Measurements from ENCODE around the gene ASPSCR1.

Gene ASPSCR1

GRCh38 chr17:82046903-82047302 lies 69.5 kb downstream of the ASPSCR1 start:
- no peak for DNase-seq (ENCODE audit: low read depth)
- TF ChIP-seq, protein P1, sequence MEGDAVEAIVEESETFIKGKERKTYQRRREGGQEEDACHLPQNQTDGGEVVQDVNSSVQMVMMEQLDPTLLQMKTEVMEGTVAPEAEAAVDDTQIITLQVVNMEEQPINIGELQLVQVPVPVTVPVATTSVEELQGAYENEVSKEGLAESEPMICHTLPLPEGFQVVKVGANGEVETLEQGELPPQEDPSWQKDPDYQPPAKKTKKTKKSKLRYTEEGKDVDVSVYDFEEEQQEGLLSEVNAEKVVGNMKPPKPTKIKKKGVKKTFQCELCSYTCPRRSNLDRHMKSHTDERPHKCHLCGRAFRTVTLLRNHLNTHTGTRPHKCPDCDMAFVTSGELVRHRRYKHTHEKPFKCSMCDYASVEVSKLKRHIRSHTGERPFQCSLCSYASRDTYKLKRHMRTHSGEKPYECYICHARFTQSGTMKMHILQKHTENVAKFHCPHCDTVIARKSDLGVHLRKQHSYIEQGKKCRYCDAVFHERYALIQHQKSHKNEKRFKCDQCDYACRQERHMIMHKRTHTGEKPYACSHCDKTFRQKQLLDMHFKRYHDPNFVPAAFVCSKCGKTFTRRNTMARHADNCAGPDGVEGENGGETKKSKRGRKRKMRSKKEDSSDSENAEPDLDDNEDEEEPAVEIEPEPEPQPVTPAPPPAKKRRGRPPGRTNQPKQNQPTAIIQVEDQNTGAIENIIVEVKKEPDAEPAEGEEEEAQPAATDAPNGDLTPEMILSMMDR (conservative IDR thresholded peaks at IDR 0.05; ENCODE audit: low read length): no peak
- H3K4me3 ChIP-seq (ENCODE audit: low read length): no peak overlapping the region

- TF ChIP-seq, protein P1 (conservative IDR thresholded peaks at IDR 0.05; ENCODE audit: low read length): no peak
- H3K4me3 ChIP-seq (ENCODE audit: low read length): no peak overlapping the region
- no peak for DNase-seq (ENCODE audit: low read depth)
Observed at GRCh38 chr17:82047379-82047778, 70.0 kb downstream of the ASPSCR1 start.

DNA sequence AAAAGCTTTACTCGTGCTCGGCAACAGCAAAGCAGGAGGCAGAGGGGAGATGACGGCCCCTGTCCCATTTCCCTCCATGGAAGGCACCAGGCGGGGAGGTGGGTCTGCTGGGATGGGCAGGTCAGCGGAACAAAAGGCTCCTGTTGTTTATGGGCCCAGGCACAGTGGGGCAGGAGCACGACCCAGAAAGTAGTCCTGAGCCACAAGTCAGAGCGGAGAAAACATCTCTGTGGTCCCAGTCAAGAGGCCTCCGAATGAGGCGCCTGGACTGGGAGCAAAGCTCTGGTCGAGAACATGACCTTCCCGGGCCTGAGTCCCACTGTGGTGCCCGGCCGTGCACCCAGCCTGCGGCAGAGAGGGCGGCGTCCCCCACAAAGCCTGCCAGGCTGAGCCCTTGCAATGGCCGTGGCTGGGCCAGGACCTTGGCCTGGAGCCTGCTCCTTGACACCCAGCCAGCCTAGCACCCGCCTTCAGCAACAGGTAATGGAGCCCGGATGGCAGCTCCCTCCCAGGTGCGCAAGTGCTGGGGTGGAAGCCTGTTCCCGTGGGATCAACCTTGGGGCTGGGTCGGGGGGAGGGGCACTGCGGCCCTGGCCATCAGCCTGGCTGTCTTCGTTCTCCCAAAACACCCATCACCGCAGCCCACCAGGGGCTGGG lies 70.6 kb downstream of the ASPSCR1 start:
- no peak for DNase-seq (ENCODE audit: low read depth)
- TF ChIP-seq, protein P1 (conservative IDR thresholded peaks at IDR 0.05; ENCODE audit: low read length): no peak
- H3K4me3 ChIP-seq (ENCODE audit: low read length): no peak overlapping the region

DNA sequence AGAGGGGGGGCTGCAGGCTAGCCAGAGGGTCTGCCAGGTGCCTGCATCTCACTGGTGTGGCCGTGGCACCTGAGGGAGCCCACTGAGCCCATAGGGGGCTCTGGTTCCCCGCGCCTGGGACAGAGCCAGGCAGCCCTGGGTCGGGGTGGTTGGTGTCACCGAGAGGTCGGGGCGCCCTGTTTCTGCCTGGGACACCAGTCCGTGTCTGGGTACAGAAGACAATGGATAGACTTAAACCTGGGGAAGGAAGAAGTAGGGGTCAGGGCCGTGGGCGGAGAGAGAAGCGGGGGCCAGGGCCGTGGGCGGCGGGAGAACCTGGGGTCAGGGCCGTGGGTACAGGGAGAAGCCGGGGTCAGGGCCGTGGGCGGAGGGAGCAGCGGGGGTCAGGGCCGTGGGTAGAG lies 71.1 kb downstream of the ASPSCR1 start:
- DNase-seq (ENCODE audit: low read depth): no peak
- TF ChIP-seq, protein P1 (conservative IDR thresholded peaks at IDR 0.05; ENCODE audit: low read length): no peak
- H3K4me3 ChIP-seq (ENCODE audit: low read length): no peak overlapping the region

DNA sequence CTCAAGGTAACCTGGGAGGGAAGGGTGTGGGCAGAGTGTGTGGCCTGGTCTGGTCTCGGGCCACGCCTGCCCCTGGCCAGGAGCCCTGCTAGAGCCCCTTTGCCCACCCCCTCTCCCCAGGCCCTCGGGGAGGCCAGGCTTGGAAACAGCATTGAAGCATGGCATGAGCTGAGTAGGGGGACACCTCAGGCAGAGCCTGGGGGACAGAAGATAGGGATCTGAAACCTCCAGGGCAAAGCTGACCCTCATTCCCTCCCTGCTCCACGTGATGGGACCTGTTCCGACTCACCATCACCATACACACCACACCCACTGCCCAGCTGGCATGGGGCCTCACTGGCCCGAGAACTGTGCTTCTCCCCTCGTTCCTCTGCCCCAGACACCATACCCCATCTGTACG lies 71.7 kb downstream of the ASPSCR1 start:
- H3K4me3 ChIP-seq (ENCODE audit: low read length): no peak overlapping the region
- DNase-seq (ENCODE audit: low read depth): no peak
- TF ChIP-seq, protein P1 (conservative IDR thresholded peaks at IDR 0.05; ENCODE audit: low read length): no peak

DNA sequence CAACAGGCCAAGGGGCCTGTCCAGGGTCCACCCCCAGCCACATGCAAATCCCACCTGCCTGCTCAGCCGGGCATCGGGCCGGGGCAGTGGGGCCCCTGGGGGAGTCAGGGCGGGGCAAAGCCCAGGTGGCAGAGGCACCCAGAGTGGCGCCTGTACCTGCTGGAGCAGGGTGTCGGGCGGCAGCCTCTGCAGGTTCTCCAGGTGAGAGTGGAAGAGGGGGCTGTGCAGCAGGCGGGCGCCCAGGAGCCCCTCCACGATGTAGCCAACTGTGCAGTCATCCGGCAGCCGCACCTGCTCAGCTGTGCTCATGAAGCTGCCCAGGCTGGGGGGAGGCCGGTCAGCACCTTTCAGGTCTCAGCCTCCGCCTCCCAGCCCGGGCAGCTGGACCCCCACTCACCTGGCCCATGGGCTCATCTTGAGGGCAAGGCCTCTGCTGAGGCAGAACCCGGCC lies 72.1 kb downstream of the ASPSCR1 start:
- no peak for DNase-seq (ENCODE audit: low read depth)
- TF ChIP-seq, protein P1 (conservative IDR thresholded peaks at IDR 0.05; ENCODE audit: low read length): no peak

DNA sequence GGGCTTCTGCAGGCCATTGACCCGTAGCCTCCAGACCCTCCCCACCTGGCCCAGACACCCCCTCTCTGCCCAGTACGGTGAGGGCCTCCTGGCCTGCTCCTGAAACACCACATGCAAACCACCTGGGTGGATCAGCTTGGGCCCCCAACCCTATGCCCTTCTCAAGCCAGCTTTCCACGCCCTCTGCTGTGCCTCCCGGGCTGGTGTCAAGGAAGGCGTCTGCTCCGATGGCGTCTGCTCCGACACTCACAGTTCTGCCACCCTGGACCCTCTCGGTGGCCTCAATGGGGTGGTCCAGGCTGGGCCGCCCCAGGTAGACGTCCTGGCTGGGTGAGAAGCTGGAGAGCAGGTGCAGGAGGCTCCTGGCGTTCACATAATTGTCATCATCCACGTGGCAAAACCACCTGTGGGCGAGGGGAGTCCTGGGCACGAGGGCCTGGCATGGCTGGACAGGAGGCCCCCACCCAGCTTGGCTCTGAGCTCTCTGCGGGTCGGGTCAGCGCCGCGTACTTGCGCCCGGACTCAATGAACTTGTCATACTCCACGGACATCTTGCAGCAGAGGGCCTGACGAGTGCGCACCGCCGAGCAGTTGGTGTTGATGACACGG lies 72.8 kb downstream of the ASPSCR1 start:
- DNase-seq (ENCODE audit: low read depth): no peak
- peak overlapping the region; percentile 80 for H3K4me3 ChIP-seq (ENCODE audit: low read length)
- TF ChIP-seq, protein P1 (conservative IDR thresholded peaks at IDR 0.05; ENCODE audit: low read length): no peak

More for the DNA sequence above, 72.1 kb downstream of the ASPSCR1 start:
- no peak overlapping the region for H3K4me3 ChIP-seq (ENCODE audit: low read length)
